CD4-positive, alpha-beta T cell treated with Interleukin-17A for 1 hour (primary cell): ENCODE measurements around the gene ZNF221.

Experiments
- DNase-seq: peaks from one replicate; pipeline ENCODE4 v3.0.0-alpha.2; 2020

ZNF221 gene

GRCh38 chr19:43960411-43960810 lies 9.4 kb downstream of the ZNF221 start:
- DNase-seq = no peak

GRCh38 chr19:43966079-43966694 lies 15.2 kb downstream of the ZNF221 start:
- no peak for DNase-seq

- DNase-seq = no peak
These were observed 25.7 kb downstream of the ZNF221 start for GRCh38 chr19:43976732-43977131.

DNA sequence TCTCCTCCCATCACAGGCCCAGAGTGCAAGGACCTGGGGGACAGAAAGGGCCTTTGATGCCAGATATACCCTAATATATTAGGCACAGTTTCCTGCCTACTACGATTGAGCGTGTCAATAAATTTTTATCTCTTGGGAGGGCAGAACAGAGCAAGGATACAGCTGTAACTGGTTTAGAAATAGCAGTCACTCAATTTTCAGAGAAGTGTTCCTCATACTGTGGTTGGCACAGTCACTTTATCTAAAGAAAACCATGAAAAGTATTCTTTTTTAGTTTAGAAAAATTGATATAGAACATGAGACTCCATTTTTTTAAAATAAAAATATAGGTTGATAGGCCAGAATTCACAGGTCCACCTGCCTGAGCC lies 32.5 kb downstream of the ZNF221 start:
- DNase-seq = no peak

GRCh38 chr19:43983912-43984686 lies 33.1 kb downstream of the ZNF221 start, which contains the start of gene ZNF155:
TSS of gene ZNF155 (plus strand) at chr19:43984188. CDS start at chr19:43988544, 4,356 bp downstream.
- DNase-seq = peak; percentile 86

GRCh38 chr19:43984687-43985000 lies 33.6 kb downstream of the ZNF221 start:
- no peak for DNase-seq

DNA sequence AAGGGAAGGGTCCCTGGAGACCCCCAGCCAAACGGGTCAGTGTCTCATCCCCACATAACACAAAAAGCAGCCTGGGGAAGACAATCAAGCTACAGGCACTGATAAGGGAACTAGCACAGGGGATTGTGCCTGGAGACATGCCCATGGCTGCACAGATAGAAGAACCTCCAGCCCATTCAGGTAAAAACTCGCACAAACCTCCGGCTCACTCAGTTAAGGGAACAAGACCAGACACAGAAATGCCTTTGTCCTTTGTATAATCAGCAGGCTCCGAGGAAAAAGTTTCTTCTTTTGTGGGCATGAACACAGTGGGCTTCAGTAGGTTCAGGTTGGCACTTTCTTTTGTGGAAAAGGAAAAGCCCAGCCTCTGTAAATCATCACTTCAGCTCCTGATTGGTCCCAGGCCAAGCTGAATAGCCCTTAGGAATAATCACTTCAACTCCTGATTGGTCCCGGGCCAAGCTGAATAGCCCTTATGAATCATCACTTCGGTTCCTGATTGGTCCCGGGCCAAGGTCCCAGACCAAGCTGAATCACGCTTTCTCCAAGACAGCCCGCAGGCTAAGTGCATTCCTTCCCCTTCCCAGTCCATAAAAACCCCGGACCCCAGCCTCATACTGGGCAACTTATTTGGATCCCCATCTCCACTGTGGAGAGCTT lies 46.7 kb downstream of the ZNF221 start:
- DNase-seq = no peak

DNA sequence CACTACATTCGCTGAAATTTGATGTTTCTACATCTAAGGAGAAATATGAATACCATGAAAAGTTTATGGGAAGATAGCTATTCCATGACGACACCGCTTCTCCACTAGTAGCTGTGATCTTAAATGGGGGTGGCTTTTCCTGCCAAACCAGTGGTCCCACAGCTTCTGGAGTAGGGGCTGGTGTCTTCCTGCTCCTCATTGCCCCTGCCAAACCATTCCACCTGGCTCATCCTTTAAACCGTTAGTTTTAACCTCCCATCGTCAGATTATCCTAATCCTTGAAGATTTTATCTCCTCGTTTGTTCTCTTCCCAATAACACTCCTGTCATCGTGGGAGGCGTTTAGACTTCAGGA lies 51.2 kb downstream of the ZNF221 start:
- no peak for DNase-seq

DNA sequence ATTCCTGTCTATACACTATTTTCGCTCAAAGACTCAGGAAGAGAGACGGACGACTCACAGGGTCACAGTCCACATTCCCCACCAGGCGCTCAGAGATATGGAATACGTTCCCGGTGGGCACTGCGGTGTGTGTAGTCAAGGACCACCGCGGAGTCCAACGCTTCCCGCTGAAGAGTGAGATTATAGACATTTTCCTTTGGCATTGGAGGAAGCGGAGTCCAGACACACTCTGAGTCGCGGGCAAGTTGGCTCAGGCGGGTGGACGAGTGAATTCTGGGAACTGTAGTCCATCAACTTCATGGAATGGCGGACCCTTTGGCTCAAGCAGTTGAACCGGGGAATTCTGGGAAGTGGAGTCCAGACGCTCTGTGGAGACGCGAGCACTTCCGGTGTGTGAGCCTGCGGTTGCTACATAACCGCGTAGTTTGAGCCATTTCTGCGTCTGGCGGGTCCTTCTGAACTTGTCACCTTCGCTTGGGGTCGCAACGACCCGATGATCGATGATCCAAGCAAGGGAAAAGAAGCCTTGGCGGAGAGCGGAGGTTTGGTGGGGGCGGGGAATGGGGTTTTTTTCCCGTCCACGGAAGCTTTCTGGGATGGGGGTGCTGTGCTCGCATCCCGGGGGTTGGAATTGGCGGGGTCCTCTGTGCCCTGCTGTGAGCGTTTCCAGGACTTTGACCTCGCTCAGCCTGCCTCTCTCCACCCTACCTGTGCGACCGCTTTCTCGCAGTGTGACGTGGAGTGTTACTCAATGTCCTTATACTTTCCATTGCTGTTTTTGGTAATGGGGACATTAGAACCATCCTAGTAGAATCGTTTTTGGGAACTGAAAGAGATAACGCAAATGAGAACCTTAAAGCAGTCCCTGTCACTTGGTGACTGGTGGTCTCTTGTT lies 51.8 kb downstream of the ZNF221 start, which contains the start of gene ZNF230:
Gene ZNF230, plus strand, starts transcription at position 392 of the 895 bp plus-strand sequence. CDS start 4,122 bp downstream, outside the sequence.
- DNase-seq = peak; percentile 93

GRCh38 chr19:44003461-44004009 lies 52.5 kb downstream of the ZNF221 start:
- peak; percentile 20 for DNase-seq

- DNase-seq = no peak
These were observed 54.9 kb downstream of the ZNF221 start for GRCh38 chr19:44005973-44006372.

GRCh38 chr19:44007473-44007872 lies 56.4 kb downstream of the ZNF221 start:
- no peak for DNase-seq

- DNase-seq = no peak
These were observed 59.4 kb downstream of the ZNF221 start for GRCh38 chr19:44010468-44010867.
